H1 (cell line): ENCODE data around the gene TDRD3. TPM values are rescaled to one million over a fixed set of nuclear protein-coding genes. Genes with fewer than 3 reads are reported as not detected.
"Not testable (repeated sequence)": the region's sequence is repeated elsewhere in the genome, so short reads cannot be mapped to it uniquely, and the experiment has no call there.

Experiments used
- CTCF ChIA-PET: fragments of 300-600 bp; sonication (Branson Sonifier 250); formaldehyde crosslinking; loops from one replicate; lab custom pipeline; 2021; ENCODE audit not compliant: partially characterized antibody; lab: Charles Lee
- POLR2A ChIA-PET: fragments of 300-600 bp; sonication (Branson Sonifier 250); formaldehyde crosslinking; loops from one replicate; lab custom pipeline; 2021; ENCODE audit warnings: inconsistent platforms; ENCODE audit not compliant: partially characterized antibody; lab: Charles Lee
- DNase-seq, 2 experiments: peaks; one replicate each; pipeline versions ENCODE4 v3.0.0 to v3.0.0-alpha.2; 2010 to 2022; ENCODE audit warnings: low spot score in 2 of 2, low read depth in 1 of 2, mixed read lengths in 1 of 2
- FAIRE-seq: peaks from 2 replicates; lab custom pipeline; 2011; peaks lifted over from hg19 to GRCh38; lab: Jason Lieb, UNC
- H2AFZ ChIP-seq: 2 replicates; pipeline ENCODE4 v1.8.1; 2012; ENCODE audit warnings: low read length, inconsistent platforms
- H2AK5ac ChIP-seq: 2 replicates; pipeline ENCODE4 v1.6.1; 2013; ENCODE audit warnings: low read depth, low read length
- H2BK120ac ChIP-seq: replicated peaks from 2 replicates; pipeline ENCODE3; 2013; ENCODE audit warnings: low read depth, low read length, inconsistent platforms
- H2BK12ac ChIP-seq: 2 replicates; pipeline ENCODE4 v1.6.1; 2013; ENCODE audit warnings: low read depth, low read length
- H2BK15ac ChIP-seq: 2 replicates; pipeline ENCODE4 v1.6.1; 2013; ENCODE audit warnings: low read length
- H2BK20ac ChIP-seq: 2 replicates; pipeline ENCODE4 v1.6.1; 2013; ENCODE audit warnings: low read length
- H2BK5ac ChIP-seq: 2 replicates; pipeline ENCODE4 v1.6.1; 2013; ENCODE audit warnings: low read depth, low read length
- H3K14ac ChIP-seq: 2 replicates; pipeline ENCODE4 v1.6.1; 2013; ENCODE audit warnings: inconsistent platforms; ENCODE audit not compliant: insufficient read length
- H3K18ac ChIP-seq: 2 replicates; pipeline ENCODE4 v1.6.1; 2013; ENCODE audit warnings: low read length; ENCODE audit errors: extremely low read depth
- H3K23ac ChIP-seq: 2 replicates; pipeline ENCODE4 v1.6.1; 2013; ENCODE audit warnings: inconsistent platforms; ENCODE audit not compliant: insufficient read length
- H3K23me2 ChIP-seq: 2 replicates; pipeline ENCODE4 v1.6.1; 2013; ENCODE audit warnings: low read depth, low read length
- H3K27ac ChIP-seq: 2 replicates; pipeline ENCODE4 v1.6.1; 2011; ENCODE audit warnings: low read depth, low read length, inconsistent platforms
- H3K27me3 ChIP-seq, 4 experiments: replicated peaks in 1 of 4; 1 replicate in 1 of 4; 2 replicates in 3 of 4; pipeline versions ENCODE4 v1.6.1 to v1.8.1; 2011 to 2013; ENCODE audit warnings: low read length in 3 of 4, mild to moderate bottlenecking in 3 of 4, inconsistent platforms in 2 of 4, mixed read lengths in 2 of 4, moderate library complexity in 1 of 4; ENCODE audit not compliant: control insufficient read depth in 3 of 4, insufficient read depth in 3 of 4; ENCODE audit errors: extremely low read depth in 1 of 4
- H3K36me3 ChIP-seq, 4 experiments: 2 replicates each; pipeline versions ENCODE4 v1.6.1 to v1.8.1; 2011 to 2013; ENCODE audit warnings: mild to moderate bottlenecking in 4 of 4, low read length in 3 of 4, moderate library complexity in 2 of 4, control low read depth in 1 of 4, inconsistent platforms in 1 of 4; ENCODE audit not compliant: insufficient read depth in 4 of 4, control insufficient read depth in 2 of 4
- H3K4ac ChIP-seq: replicated peaks from 2 replicates; pipeline ENCODE3; 2013; ENCODE audit warnings: low read length, low read depth, mixed read lengths, inconsistent platforms; ENCODE audit not compliant: insufficient read length
- H3K4me1 ChIP-seq, 4 experiments: replicated peaks in 1 of 4; 1 replicate in 1 of 4; 2 replicates in 3 of 4; pipeline versions ENCODE4 v1.6.1 to v1.8.1; 2011 to 2013; ENCODE audit warnings: low read length in 3 of 4, inconsistent platforms in 2 of 4, mixed read lengths in 1 of 4; ENCODE audit not compliant: insufficient read depth in 4 of 4, control insufficient read depth in 3 of 4
- H3K4me2 ChIP-seq, 2 experiments: 2 replicates each; pipeline versions ENCODE4 v1.6.1 to v1.8.1; 2011 to 2013; ENCODE audit warnings: low read depth in 2 of 2, low read length in 2 of 2, control low read depth in 1 of 2, inconsistent platforms in 1 of 2, mild to moderate bottlenecking in 1 of 2; ENCODE audit not compliant: insufficient read depth in 1 of 2
- H3K4me3 ChIP-seq, 4 experiments: fragments of 200-600, 300-600 bp in 1 of 4; sonication (generic), shearing (Covaris generic), sonication (Bioruptor Twin) in 1 of 4; 2 replicates each; pipeline versions ENCODE4 v1.5.1 to v1.8.1; 2011 to 2016; ENCODE audit warnings: low read length in 4 of 4, low read depth in 3 of 4, control low read depth in 2 of 4, inconsistent platforms in 2 of 4, mild to moderate bottlenecking in 2 of 4, mixed read lengths in 1 of 4, moderate library complexity in 1 of 4; ENCODE audit not compliant: insufficient read depth in 2 of 4; ENCODE audit errors: extremely low read depth in 1 of 4
- H3K56ac ChIP-seq: replicated peaks from 2 replicates; pipeline ENCODE3; 2013; ENCODE audit warnings: low read depth, mild to moderate bottlenecking, mixed read lengths, low read length, inconsistent platforms; ENCODE audit not compliant: insufficient read length
- H3K79me1 ChIP-seq: 2 replicates; pipeline ENCODE4 v1.6.1; 2013; ENCODE audit warnings: low read depth, low read length, control low read depth
- H3K79me2 ChIP-seq, 2 experiments: 2 replicates each; pipeline versions ENCODE4 v1.6.1 to v1.8.1; 2012 to 2013; ENCODE audit warnings: low read length in 2 of 2, mild to moderate bottlenecking in 2 of 2, inconsistent platforms in 1 of 2; ENCODE audit not compliant: insufficient read depth in 2 of 2, control insufficient read depth in 1 of 2
- H3K9ac ChIP-seq, 4 experiments: replicated peaks in 1 of 4; 1 replicate in 1 of 4; 2 replicates in 3 of 4; pipeline versions ENCODE4 v1.6.1 to v1.8.1; 2011 to 2013; ENCODE audit warnings: low read depth in 3 of 4, low read length in 3 of 4, control low read depth in 2 of 4, mild to moderate bottlenecking in 2 of 4, moderate library complexity in 2 of 4, inconsistent platforms in 1 of 4; ENCODE audit errors: extremely low read depth in 1 of 4
- H3K9me3 ChIP-seq, 2 experiments: 2 replicates each; pipeline versions ENCODE4 v1.6.1 to v1.8.1; 2012 to 2013; ENCODE audit warnings: mild to moderate bottlenecking in 2 of 2, moderate library complexity in 2 of 2, control low read depth in 1 of 2, inconsistent platforms in 1 of 2, low read depth in 1 of 2, low read length in 1 of 2, mixed read lengths in 1 of 2; ENCODE audit not compliant: insufficient read depth in 2 of 2
- H4K20me1 ChIP-seq, 2 experiments: replicated peaks in 1 of 2; 2 replicates each; pipeline versions ENCODE3 to v1.8.1; 2011 to 2013; ENCODE audit warnings: inconsistent platforms in 2 of 2, low read length in 2 of 2, mild to moderate bottlenecking in 1 of 2; ENCODE audit not compliant: insufficient read depth in 2 of 2, control insufficient read depth in 1 of 2
- H4K5ac ChIP-seq: 2 replicates; pipeline ENCODE4 v1.6.1; 2013; ENCODE audit warnings: low read length, low read depth, mixed read lengths, inconsistent platforms; ENCODE audit not compliant: insufficient read length
- H4K8ac ChIP-seq: 2 replicates; pipeline ENCODE4 v1.8.0; 2013; ENCODE audit warnings: mild to moderate bottlenecking, moderate library complexity, low read length, inconsistent platforms; ENCODE audit not compliant: insufficient read depth; ENCODE audit errors: extremely low read depth
- H4K91ac ChIP-seq: replicated peaks from 2 replicates; pipeline ENCODE3; 2013; ENCODE audit warnings: low read length, mixed read lengths, inconsistent platforms; ENCODE audit not compliant: insufficient read length
- WGBS, 2 experiments: shearing (Covaris generic) in 1 of 2; methylation state at CpG; one replicate each; pipeline versions ENCODE4 v1.1.6 to v1.1.7; 2013 to 2015; ENCODE audit warnings: low lambda C conversion rate in 2 of 2, mixed read lengths in 2 of 2, inconsistent platforms in 1 of 2, low coverage in 1 of 2, missing lambda C conversion rate in 1 of 2; ENCODE audit not compliant: insufficient replicate concordance in 2 of 2, insufficient coverage in 1 of 2, insufficient read length in 1 of 2; ENCODE audit errors: extremely low coverage in 1 of 2, missing lambda C conversion rate in 1 of 2; 5-methylcytosine and 5-hydroxymethylcytosine counted together
- polyA plus RNA-seq, 7 experiments: library from polyadenylated mRNA; depleted of rRNA in 3 of 7; stranded (reverse) in 5 of 7; unstranded in 2 of 7; fragments of >200 nt in 5 of 7; fragments of 200-250 nt in 2 of 7; gene quantifications; 1 replicate in 5 of 7; 2 replicates in 1 of 7; 4 replicates in 1 of 7; pipeline versions ENCODE4 v1.2.1 to v1.2.3, GENCODE V29; 2011 to 2013; ENCODE audit warnings: missing spikeins in 2 of 7, mixed read lengths in 2 of 7
- total RNA-seq: library from RNA; stranded (reverse); fragmentation: NEBNext Ultra II Directional; extraction: Animal tissue kit (Norgen Biotek cat#: 25700); gene quantifications from 2 replicates; pipeline ENCODE4 v1.2.1, GENCODE V29; 2021

TDRD3 gene
- total and polyA plus RNA-seq, 2 of the 8 experiments (the other 6 are each of a cell fraction or from before 2014, with no cell fraction given), result 2.5 to 14.7 TPM

- H2BK120ac ChIP-seq, H4K20me1 ChIP-seq, H3K4me2 ChIP-seq, H3K23ac ChIP-seq, POLR2A ChIA-PET, H3K79me2 ChIP-seq, H2BK12ac ChIP-seq, H4K8ac ChIP-seq, H3K36me3 ChIP-seq, H2BK15ac ChIP-seq, H2AFZ ChIP-seq, H3K56ac ChIP-seq, H3K27ac ChIP-seq, H3K79me1 ChIP-seq, H3K4me1 ChIP-seq, DNase-seq, H2AK5ac ChIP-seq, H3K9me3 ChIP-seq, H2BK5ac ChIP-seq, H3K9ac ChIP-seq, H3K23me2 ChIP-seq, H3K4ac ChIP-seq, H4K5ac ChIP-seq, H3K14ac ChIP-seq, H3K4me3 ChIP-seq, H4K91ac ChIP-seq, H2BK20ac ChIP-seq, H3K18ac ChIP-seq, H3K27me3 ChIP-seq, FAIRE-seq: not testable (repeated sequence)
- WGBS, 2 experiments, result 86% methylated on average over 3 of the region's 3 CpGs; no CpG with 5 or more reads in 1 of the 2 experiments
- CTCF ChIA-PET, result interaction anchor here (1.0 to 3.4 kb wide), 6 partner anchors 10 to 40 kb away, joined by 3 to 27 read pairs (median 4); partner anchors contain the start of gene TDRD3
Observed at GRCh38 chr13:60379282-60379681, 17.7 kb upstream of the TDRD3 start.
